ENCODE data around the gene COL9A1.

DNA sequence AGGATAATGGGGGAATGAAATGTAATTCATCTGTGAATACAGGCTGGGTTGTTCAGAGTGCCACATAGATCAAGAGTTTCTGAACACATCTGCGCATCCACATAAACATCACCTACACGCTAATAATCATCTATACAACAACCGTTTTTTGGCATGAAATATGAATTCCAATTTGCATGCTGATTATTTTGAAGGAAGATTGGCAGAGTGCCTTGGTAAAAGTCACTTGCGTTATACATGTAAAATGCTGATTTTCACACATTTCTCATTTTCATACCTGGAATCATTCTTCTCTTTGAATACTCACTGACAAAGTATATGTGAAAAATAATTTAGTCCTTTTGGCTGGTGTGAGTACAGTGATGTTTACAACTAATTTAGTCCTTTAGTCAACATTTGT is 17.7 kb downstream of the COL9A1 start:
- TF ChIP-seq, protein P1, sequence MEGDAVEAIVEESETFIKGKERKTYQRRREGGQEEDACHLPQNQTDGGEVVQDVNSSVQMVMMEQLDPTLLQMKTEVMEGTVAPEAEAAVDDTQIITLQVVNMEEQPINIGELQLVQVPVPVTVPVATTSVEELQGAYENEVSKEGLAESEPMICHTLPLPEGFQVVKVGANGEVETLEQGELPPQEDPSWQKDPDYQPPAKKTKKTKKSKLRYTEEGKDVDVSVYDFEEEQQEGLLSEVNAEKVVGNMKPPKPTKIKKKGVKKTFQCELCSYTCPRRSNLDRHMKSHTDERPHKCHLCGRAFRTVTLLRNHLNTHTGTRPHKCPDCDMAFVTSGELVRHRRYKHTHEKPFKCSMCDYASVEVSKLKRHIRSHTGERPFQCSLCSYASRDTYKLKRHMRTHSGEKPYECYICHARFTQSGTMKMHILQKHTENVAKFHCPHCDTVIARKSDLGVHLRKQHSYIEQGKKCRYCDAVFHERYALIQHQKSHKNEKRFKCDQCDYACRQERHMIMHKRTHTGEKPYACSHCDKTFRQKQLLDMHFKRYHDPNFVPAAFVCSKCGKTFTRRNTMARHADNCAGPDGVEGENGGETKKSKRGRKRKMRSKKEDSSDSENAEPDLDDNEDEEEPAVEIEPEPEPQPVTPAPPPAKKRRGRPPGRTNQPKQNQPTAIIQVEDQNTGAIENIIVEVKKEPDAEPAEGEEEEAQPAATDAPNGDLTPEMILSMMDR (IDR thresholded peaks at IDR 0.05), result no peak
- no peak for TF ChIP-seq EZH2 (IDR thresholded peaks at IDR 0.05; ENCODE audit: borderline replicate concordance, insufficient read depth, low read depth, low read length, poor library complexity, severe bottlenecking)

Measured in B cell (primary cell).